HG03378 (cell line): ENCODE measurements around the gene ZNF384.

Source experiments
- ATAC-seq: cut with Tn5 transposase; IDR thresholded peaks from one replicate; pipeline ENCODE4 v1.9.1; 2021; ENCODE audit warnings: mild to moderate bottlenecking, moderate library complexity; ENCODE audit not compliant: unreplicated experiment

The ZNF384 gene

GRCh38 chr12:6626654-6627283 is 62.4 kb downstream of the ZNF384 start:
- no peak for ATAC-seq

DNA sequence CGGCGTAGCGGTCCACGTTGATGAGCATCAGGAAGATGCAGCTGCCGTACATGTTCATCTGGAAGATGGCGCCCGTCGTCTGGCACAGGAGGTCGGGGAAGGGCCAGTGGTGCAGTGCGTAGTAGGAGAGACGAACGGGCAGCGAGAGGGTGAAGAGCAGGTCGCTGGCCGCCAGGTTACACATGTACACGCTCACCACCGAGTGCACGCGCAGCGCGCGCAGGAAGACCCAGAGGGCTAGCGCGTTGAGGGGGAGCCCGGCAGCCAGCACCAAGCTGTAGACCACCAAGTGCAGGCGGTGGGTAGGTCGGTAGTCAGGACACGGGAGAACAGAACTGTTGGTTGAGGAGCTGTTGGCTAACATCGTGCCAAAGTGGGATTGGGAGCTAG is 68.3 kb downstream of the ZNF384 start:
- ATAC-seq: no peak

GRCh38 chr12:6620137-6620884 is 68.9 kb downstream of the ZNF384 start:
- no peak for ATAC-seq

GRCh38 chr12:6618483-6619225 is 70.5 kb downstream of the ZNF384 start:
- no peak for ATAC-seq
